Measurements from ENCODE around the gene MASP2.

The MASP2 gene

GRCh38 chr1:11027316-11027715 lies 19.7 kb downstream of the MASP2 start:
- no peak for TF ChIP-seq CTCF (IDR thresholded peaks at IDR 0.05)
- no peak for TF ChIP-seq ZFX (IDR thresholded peaks at IDR 0.05; ENCODE audit: borderline replicate concordance)
- 0 out of 2 replicates have a peak overlapping the region, but pooled peaks have one; percentile 8 for H3K27ac ChIP-seq

GRCh38 chr1:11026903-11027302 lies 20.1 kb downstream of the MASP2 start:
- no peak overlapping the region for H3K27ac ChIP-seq
- TF ChIP-seq CTCF (IDR thresholded peaks at IDR 0.05) (no peak), ZFX (IDR thresholded peaks at IDR 0.05; ENCODE audit: borderline replicate concordance) (no peak)

GRCh38 chr1:11026052-11026451 lies 21.0 kb downstream of the MASP2 start:
- peak overlapping the region; percentile 0; the same call in 1 of the 2 replicates for H3K27ac ChIP-seq

GRCh38 chr1:11025618-11026017 lies 21.4 kb downstream of the MASP2 start:
- TF ChIP-seq CTCF (IDR thresholded peaks at IDR 0.05) (no peak), ZFX (IDR thresholded peaks at IDR 0.05; ENCODE audit: borderline replicate concordance) (no peak)
- peak overlapping the region; percentile 0; the same call in 1 of the 2 replicates for H3K27ac ChIP-seq

More at GRCh38 chr1:11026052-11026451, 21.0 kb downstream of the MASP2 start:
- TF ChIP-seq ZFX (IDR thresholded peaks at IDR 0.05; ENCODE audit: borderline replicate concordance) (no peak), CTCF (IDR thresholded peaks at IDR 0.05) (no peak)

- H3K27ac ChIP-seq = no peak overlapping the region
- TF ChIP-seq ZFX (IDR thresholded peaks at IDR 0.05; ENCODE audit: borderline replicate concordance) = no peak
- no peak for TF ChIP-seq CTCF (IDR thresholded peaks at IDR 0.05)
Measured at GRCh38 chr1:11024874-11025203, 22.2 kb downstream of the MASP2 start.

GRCh38 chr1:11024154-11024873 lies 22.7 kb downstream of the MASP2 start:
- no peak for TF ChIP-seq CTCF (IDR thresholded peaks at IDR 0.05)
- no peak for TF ChIP-seq ZFX (IDR thresholded peaks at IDR 0.05; ENCODE audit: borderline replicate concordance)
- H3K27ac ChIP-seq = peak overlapping the region; percentile 5; the same call in 1 of the 2 replicates

- H3K27ac ChIP-seq = no peak overlapping the region
- TF ChIP-seq CTCF (IDR thresholded peaks at IDR 0.05) = no peak
- no peak for TF ChIP-seq ZFX (IDR thresholded peaks at IDR 0.05; ENCODE audit: borderline replicate concordance)
Measured at GRCh38 chr1:11023201-11023600, 23.8 kb downstream of the MASP2 start.
